Hepatocyte (in vitro differentiated cells): ENCODE data around the gene TCEA2. TPM values are rescaled to one million over a fixed set of nuclear protein-coding genes. Genes with fewer than 3 reads are reported as not detected.
A peak's percentile ranks its signal among the peaks of the same experiment; 100 is the strongest.

Experiments used
- DNase-seq: peaks from one replicate; pipeline ENCODE4 v3.0.0-alpha.2; 2016; ENCODE audit warnings: low spot score
- H2AFZ ChIP-seq: fragments of 200-600 bp; sonication (generic); 2 replicates; pipeline ENCODE4 v1.6.0; 2016; ENCODE audit warnings: antibody characterized with exemption, mild to moderate bottlenecking
- H3K27ac ChIP-seq: fragments of 200-600 bp; sonication (generic); 2 replicates; pipeline ENCODE4 v1.5.1; 2016; ENCODE audit warnings: mild to moderate bottlenecking
- H3K27me3 ChIP-seq: fragments of 200-600 bp; sonication (generic); 2 replicates; pipeline ENCODE4 v1.6.1; 2016
- H3K36me3 ChIP-seq: fragments of 200-600 bp; sonication (generic); replicated peaks from 2 replicates; pipeline ENCODE4 v1.5.1; 2016; ENCODE audit warnings: low read depth; ENCODE audit not compliant: insufficient read depth
- H3K4me1 ChIP-seq: fragments of 200-600 bp; sonication (generic); 2 replicates; pipeline ENCODE4 v1.5.1; 2016; ENCODE audit warnings: mild to moderate bottlenecking, moderate library complexity; ENCODE audit not compliant: insufficient read depth
- H3K4me2 ChIP-seq: fragments of 200-600 bp; sonication (generic); 2 replicates; pipeline ENCODE4 v1.6.0; 2016
- H3K4me3 ChIP-seq: fragments of 200-600 bp; sonication (generic); 2 replicates; pipeline ENCODE4 v1.5.1; 2016; ENCODE audit warnings: mild to moderate bottlenecking
- H3K79me2 ChIP-seq: fragments of 200-600 bp; sonication (generic); 2 replicates; pipeline ENCODE4 v1.6.0; 2017; ENCODE audit warnings: mild to moderate bottlenecking
- H3K9me2 ChIP-seq: fragments of 200-600 bp; sonication (generic); replicated peaks from 2 replicates; pipeline ENCODE4 v1.6.0; 2017; ENCODE audit warnings: mild to moderate bottlenecking; ENCODE audit not compliant: insufficient read depth
- H3K9me3 ChIP-seq: fragments of 200-600 bp; sonication (generic); 2 replicates; pipeline ENCODE4 v1.5.1; 2016; ENCODE audit warnings: low read depth, mild to moderate bottlenecking
- H4K20me1 ChIP-seq: fragments of 200-600 bp; sonication (generic); 2 replicates; pipeline ENCODE4 v1.6.0; 2016; ENCODE audit warnings: mild to moderate bottlenecking; ENCODE audit not compliant: insufficient read depth, poor library complexity, severe bottlenecking
- EZH2 ChIP-seq: fragments of 200-600 bp; sonication (generic); IDR thresholded peaks from 2 replicates; pipeline ENCODE4 v1.6.1; 2016; ENCODE audit warnings: antibody characterized with exemption, mild to moderate bottlenecking, borderline replicate concordance
- EZH2phosphoT487 ChIP-seq: fragments of 200-600 bp; sonication (generic); IDR thresholded peaks from one replicate; pipeline ENCODE4 v1.6.1; 2018; ENCODE audit warnings: antibody characterized with exemption, mild to moderate bottlenecking, low read depth, moderate library complexity; ENCODE audit not compliant: unreplicated experiment, severe bottlenecking
- WGBS: methylation state at CpG from one replicate; pipeline ENCODE4 v1.1.6; 2016; ENCODE audit warnings: low lambda C conversion rate; ENCODE audit errors: missing lambda C conversion rate; 5-methylcytosine and 5-hydroxymethylcytosine counted together
- polyA plus RNA-seq: library from polyadenylated mRNA; unstranded; fragments of >200 nt; fragmentation: Nextera tagmentation; extraction: Ambion mirVana; gene quantifications from 2 replicates; pipeline ENCODE4 v1.2.1, GENCODE V29; 2016
- total RNA-seq: library from RNA; depleted of rRNA; stranded (reverse); fragments of >200 nt; gene quantifications from 2 replicates; pipeline ENCODE4 v1.2.3, GENCODE V29; 2014
- TF ChIP-seq, protein P1 (sequence below): fragments of 200-600 bp; sonication (generic); IDR thresholded peaks from 2 replicates; pipeline ENCODE4 v1.5.1; 2016; ENCODE audit warnings: antibody characterized with exemption, mild to moderate bottlenecking; ENCODE audit not compliant: poor library complexity

The TCEA2 gene
- total and polyA plus RNA-seq, 2 experiments from 2014 or later = 26.0 to 74.2 TPM

DNA sequence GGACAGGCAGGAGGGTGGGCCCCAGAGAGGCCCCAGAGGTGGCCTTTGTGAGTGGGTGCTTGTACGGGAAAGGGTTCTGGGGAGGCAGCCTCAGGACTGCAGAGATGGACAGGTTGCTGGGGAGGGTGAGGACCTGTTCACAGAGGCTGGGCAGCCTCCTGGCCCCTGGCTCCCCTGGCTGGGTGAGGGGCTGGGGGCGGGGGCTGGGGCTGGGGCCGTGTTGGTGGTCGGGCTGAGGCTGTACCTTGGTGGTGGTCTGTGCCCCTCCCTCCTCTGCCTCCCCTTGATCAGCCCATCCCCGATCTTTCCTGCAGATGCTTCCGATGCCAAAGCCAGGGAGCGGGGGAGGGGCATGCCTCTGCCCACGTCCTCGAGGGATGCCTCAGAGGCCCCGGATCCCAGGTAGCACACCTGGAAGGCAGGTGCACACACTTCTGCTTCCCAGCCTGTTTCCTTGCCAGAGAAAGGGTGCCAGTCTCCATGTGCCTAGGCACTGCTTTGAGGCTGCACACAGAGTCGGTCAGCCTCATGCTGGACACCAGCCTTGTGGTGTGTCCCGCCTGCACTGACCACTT lies 4.8 kb downstream of the TCEA2 start:
- Histone ChIP-seq H3K4me3 (no peak overlapping the region), H3K4me2 (no peak overlapping the region), H3K9me3 (no peaks in the 10 kb centered on the region), H4K20me1 (no peaks in the 10 kb centered on the region), H3K4me1 (peaks cover 6% of the 10 kb centered on the region), H3K79me2 (peaks cover 12% of the 10 kb centered on the region), H3K27ac (no peak overlapping the region), H3K9me2 (no peaks in the 10 kb centered on the region), H2AFZ (no peak overlapping the region), H3K36me3 (no peaks in the 10 kb centered on the region), H3K27me3 (no peaks in the 10 kb centered on the region)
- TF ChIP-seq EZH2 = no peak
- no peak for TF ChIP-seq EZH2phosphoT487
- TF ChIP-seq, protein P1, sequence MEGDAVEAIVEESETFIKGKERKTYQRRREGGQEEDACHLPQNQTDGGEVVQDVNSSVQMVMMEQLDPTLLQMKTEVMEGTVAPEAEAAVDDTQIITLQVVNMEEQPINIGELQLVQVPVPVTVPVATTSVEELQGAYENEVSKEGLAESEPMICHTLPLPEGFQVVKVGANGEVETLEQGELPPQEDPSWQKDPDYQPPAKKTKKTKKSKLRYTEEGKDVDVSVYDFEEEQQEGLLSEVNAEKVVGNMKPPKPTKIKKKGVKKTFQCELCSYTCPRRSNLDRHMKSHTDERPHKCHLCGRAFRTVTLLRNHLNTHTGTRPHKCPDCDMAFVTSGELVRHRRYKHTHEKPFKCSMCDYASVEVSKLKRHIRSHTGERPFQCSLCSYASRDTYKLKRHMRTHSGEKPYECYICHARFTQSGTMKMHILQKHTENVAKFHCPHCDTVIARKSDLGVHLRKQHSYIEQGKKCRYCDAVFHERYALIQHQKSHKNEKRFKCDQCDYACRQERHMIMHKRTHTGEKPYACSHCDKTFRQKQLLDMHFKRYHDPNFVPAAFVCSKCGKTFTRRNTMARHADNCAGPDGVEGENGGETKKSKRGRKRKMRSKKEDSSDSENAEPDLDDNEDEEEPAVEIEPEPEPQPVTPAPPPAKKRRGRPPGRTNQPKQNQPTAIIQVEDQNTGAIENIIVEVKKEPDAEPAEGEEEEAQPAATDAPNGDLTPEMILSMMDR = no peak
- WGBS = 87% methylated on average over 11 of the region's 12 CpGs
- no peak for DNase-seq

DNA sequence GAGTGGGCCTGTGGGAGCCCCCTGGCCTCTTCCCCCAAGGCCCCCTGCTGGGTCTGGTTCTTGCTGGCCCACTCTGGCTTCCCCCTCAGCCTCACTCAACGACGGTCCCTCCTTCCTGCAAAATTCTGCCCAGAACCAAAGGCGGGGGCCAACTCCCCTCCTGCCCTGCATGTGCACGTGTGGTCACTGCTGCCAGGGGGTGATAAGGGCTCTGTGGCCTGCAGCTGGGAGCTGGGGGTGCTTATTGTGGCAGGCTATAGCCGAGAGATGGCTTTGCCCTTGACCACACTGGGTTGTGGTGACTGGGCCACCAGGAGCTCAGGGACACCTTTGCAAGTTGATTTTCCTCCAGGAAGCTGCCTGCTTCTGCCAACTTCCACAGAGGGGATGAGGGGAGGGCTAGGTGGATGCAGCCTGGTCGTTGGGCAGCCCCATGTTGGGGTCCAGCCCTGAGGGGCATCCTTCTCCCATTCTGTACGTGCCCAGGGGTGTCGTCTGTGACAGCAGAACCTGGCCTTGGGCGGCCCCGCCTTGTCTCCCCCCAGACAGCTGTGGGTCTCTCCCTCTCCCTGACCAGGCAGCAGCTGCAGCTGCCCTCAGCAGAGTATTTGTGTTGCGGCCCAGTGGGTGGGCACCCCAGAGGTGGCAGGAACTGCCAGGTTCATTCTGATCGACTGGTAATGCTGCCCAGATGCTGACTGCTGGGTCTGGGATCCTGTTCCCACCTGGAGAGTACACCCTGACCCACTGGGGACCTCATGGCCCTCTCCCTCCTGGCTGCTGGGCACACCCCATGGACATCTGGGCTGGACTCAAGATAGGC lies 5.6 kb downstream of the TCEA2 start:
- no peak overlapping the region for H3K27ac ChIP-seq
- H3K9me2 ChIP-seq = no peaks in the 10 kb centered on the region
- H3K79me2 ChIP-seq = peaks cover 8% of the 10 kb centered on the region
- no peak overlapping the region for H3K4me2 ChIP-seq
- DNase-seq = no peak
- no peaks in the 10 kb centered on the region for H3K36me3 ChIP-seq
- no peak for TF ChIP-seq EZH2phosphoT487
- TF ChIP-seq, protein P1 = no peak
- no peak for TF ChIP-seq EZH2
- H4K20me1 ChIP-seq = no peaks in the 10 kb centered on the region
- H3K4me3 ChIP-seq = no peak overlapping the region
- peaks cover 6% of the 10 kb centered on the region for H3K4me1 ChIP-seq
- no peak overlapping the region for H2AFZ ChIP-seq
- 94% methylated on average over 12 of the region's 12 CpGs for WGBS
- no peaks in the 10 kb centered on the region for H3K9me3 ChIP-seq
- H3K27me3 ChIP-seq = no peaks in the 10 kb centered on the region

DNA sequence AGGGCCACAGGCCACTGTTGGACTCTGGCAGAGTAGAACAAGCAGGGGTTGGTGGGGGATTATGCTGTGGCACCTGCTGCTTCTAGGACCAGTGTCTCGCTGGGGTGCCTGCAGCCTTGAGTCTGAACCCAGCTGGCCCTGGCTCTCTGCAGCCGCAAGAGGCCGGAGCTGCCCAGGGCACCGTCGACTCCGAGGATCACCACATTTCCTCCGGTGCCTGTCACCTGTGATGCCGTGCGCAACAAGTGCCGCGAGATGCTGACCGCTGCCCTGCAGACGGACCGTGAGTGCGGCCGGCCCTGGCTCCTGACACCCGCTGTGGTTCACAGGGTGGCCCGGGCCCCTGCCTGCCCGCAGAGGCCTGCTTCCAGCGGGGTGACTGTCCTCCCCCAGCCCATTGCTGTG lies 6.2 kb downstream of the TCEA2 start:
- H4K20me1 ChIP-seq = no peaks in the 10 kb centered on the region
- no peak overlapping the region for H3K4me2 ChIP-seq
- no peaks in the 10 kb centered on the region for H3K36me3 ChIP-seq
- H3K27me3 ChIP-seq = no peaks in the 10 kb centered on the region
- no peaks in the 10 kb centered on the region for H3K9me2 ChIP-seq
- H3K4me1 ChIP-seq = peaks cover under 1% of the 10 kb centered on the region
- peaks cover 2% of the 10 kb centered on the region for H3K79me2 ChIP-seq
- DNase-seq = no peak
- TF ChIP-seq EZH2 = no peak
- no peaks in the 10 kb centered on the region for H3K9me3 ChIP-seq
- H3K27ac ChIP-seq = no peak overlapping the region
- H3K4me3 ChIP-seq = no peak overlapping the region
- H2AFZ ChIP-seq = no peak overlapping the region
- 95% methylated on average over 19 of the region's 20 CpGs for WGBS

DNA sequence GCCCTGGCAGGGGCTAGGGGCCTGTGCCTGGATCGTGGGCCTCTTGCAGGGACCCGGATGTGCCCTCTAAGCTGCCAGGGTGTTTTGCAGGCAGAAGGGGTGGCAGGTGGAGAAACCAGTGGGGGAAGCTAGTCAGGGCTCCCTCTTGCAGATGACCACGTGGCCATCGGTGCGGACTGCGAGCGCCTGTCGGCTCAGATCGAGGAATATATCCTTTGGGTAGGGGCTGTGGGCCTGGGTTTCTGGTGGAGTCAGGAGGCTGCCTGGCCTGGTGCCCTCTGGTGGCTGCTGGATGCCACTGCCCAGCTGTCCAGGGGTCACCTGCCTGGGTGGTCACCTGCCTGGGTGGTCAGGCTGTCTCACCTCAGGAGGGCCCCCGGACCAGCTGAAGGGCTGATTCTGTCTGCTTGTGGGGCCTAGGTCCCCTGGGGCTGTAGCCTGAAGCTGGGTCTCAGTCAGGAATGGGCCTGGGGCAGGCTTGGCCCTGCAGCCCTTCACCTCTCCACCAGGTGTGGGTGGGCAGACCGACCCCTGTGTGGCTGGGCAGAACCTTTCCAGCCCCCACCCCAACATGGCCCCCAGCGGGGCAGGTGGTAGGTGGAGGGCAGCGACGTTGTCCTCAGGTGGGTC lies 6.7 kb downstream of the TCEA2 start:
- H2AFZ ChIP-seq = no peak overlapping the region
- no peaks in the 10 kb centered on the region for H3K9me2 ChIP-seq
- H3K79me2 ChIP-seq = no peaks in the 10 kb centered on the region
- no peaks in the 10 kb centered on the region for H4K20me1 ChIP-seq
- TF ChIP-seq, protein P1 = peak; percentile 68
- no peak for TF ChIP-seq EZH2
- no peak overlapping the region for H3K4me3 ChIP-seq
- no peak for DNase-seq
- H3K4me1 ChIP-seq = no peaks in the 10 kb centered on the region
- H3K9me3 ChIP-seq = no peaks in the 10 kb centered on the region
- H3K4me2 ChIP-seq = no peak overlapping the region
- no peak overlapping the region for H3K27ac ChIP-seq
- no peaks in the 10 kb centered on the region for H3K36me3 ChIP-seq
- H3K27me3 ChIP-seq = no peaks in the 10 kb centered on the region
- WGBS = 54% methylated on average over 14 of the region's 14 CpGs
